HepG2 (cell line): ENCODE data around the gene RHBDL1. TPM values are rescaled to one million over a fixed set of nuclear protein-coding genes. Genes with fewer than 3 reads are reported as not detected.

Experiments used
- ATAC-seq: fragments of 200-7000 bp; cut with Tn5 transposase; 3 replicates; pipeline ENCODE4 v1.9.1; 2020; ENCODE audit warnings: mild to moderate bottlenecking, moderate library complexity
- BruUV-seq: library from RNA; stranded (reverse); fragments of 400-500 nt; replicated peaks from 2 replicates; lab custom pipeline; 2021; lab: Mats Ljungman, UMichigan
- CTCF ChIA-PET: fragments of 300-600 bp; formaldehyde crosslinking; extraction: SDS; loops from one replicate; lab custom pipeline; 2021; ENCODE audit warnings: low total read pairs, inconsistent platforms, low intra/inter-chr PET ratio; lab: Yijun Ruan, JAX
- POLR2A ChIA-PET: fragments of 350-600 bp; sonication (Branson Sonifier 250); formaldehyde crosslinking; loops from one replicate; lab custom pipeline; 2020; ENCODE audit warnings: antibody characterized with exemption, inconsistent platforms; lab: Yijun Ruan, JAX
- DNase-seq: peaks from one replicate; pipeline ENCODE4 v3.0.0-alpha.2; 2015; ENCODE audit warnings: low spot score
- FAIRE-seq: peaks from 3 replicates; lab custom pipeline; 2011; peaks lifted over from hg19 to GRCh38; lab: Jason Lieb, UNC
- H2AFZ ChIP-seq: one replicate; pipeline ENCODE4 v1.6.1; 2011; ENCODE audit warnings: low read length, inconsistent platforms
- H3K27ac ChIP-seq: fragments of 300-600 bp; 3 replicates; pipeline ENCODE4 v1.8.0; 2011; ENCODE audit warnings: mixed run types, mild to moderate bottlenecking, mixed read lengths, low read length, inconsistent platforms; ENCODE audit not compliant: insufficient read depth; ENCODE audit errors: extremely low read length
- H3K27me3 ChIP-seq, 2 experiments: fragments of 200-600 bp in 1 of 2; 2 replicates in 1 of 2; 3 replicates in 1 of 2; pipeline versions ENCODE4 v1.6.0 to v1.8.0; 2011; ENCODE audit warnings: low read length in 2 of 2, mild to moderate bottlenecking in 2 of 2, moderate library complexity in 2 of 2, inconsistent platforms in 1 of 2; ENCODE audit not compliant: insufficient read depth in 2 of 2, control insufficient read depth in 1 of 2
- H3K36me3 ChIP-seq, 2 experiments: fragments of 200-600 bp in 1 of 2; replicated peaks in 1 of 2; 2 replicates in 1 of 2; 3 replicates in 1 of 2; pipeline versions ENCODE4 v1.5.1 to v1.8.0; 2011; ENCODE audit warnings: low read length in 2 of 2, inconsistent platforms in 1 of 2; ENCODE audit not compliant: insufficient read depth in 2 of 2, control insufficient read depth in 1 of 2
- H3K4me1 ChIP-seq: 2 replicates; pipeline ENCODE4 v1.5.1; 2012; ENCODE audit warnings: low read length, inconsistent platforms; ENCODE audit not compliant: insufficient read depth
- H3K4me2 ChIP-seq: 2 replicates; pipeline ENCODE4 v1.6.0; 2011; ENCODE audit warnings: low read depth, low read length, inconsistent platforms
- H3K4me3 ChIP-seq, 3 experiments: fragments of 200-600 bp in 1 of 3; sonication (generic), shearing (Covaris generic) in 1 of 3; replicated peaks in 1 of 3; 2 replicates each; pipeline ENCODE4 v1.5.1; 2011 to 2016; ENCODE audit warnings: low read length in 3 of 3, inconsistent platforms in 2 of 3, low read depth in 2 of 3, mild to moderate bottlenecking in 2 of 3, control low read depth in 1 of 3, mixed read lengths in 1 of 3; ENCODE audit not compliant: insufficient read depth in 1 of 3
- H3K79me2 ChIP-seq: one replicate; pipeline ENCODE4 v1.6.1; 2011; ENCODE audit warnings: low read length, inconsistent platforms; ENCODE audit not compliant: insufficient read depth
- H3K9ac ChIP-seq: 2 replicates; pipeline ENCODE4 v1.6.0; 2011; ENCODE audit warnings: mild to moderate bottlenecking, low read depth, low read length, inconsistent platforms; ENCODE audit not compliant: insufficient read depth
- H3K9me3 ChIP-seq: 2 replicates; pipeline ENCODE4 v1.5.1; 2012; ENCODE audit warnings: mild to moderate bottlenecking, low read length
- H4K20me1 ChIP-seq: 2 replicates; pipeline ENCODE4 v1.6.0; 2011; ENCODE audit warnings: inconsistent platforms, mild to moderate bottlenecking, low read length, moderate library complexity; ENCODE audit not compliant: insufficient read depth
- ELF3 ChIP-seq: IDR thresholded peaks from 2 replicates; pipeline ENCODE4 v1.6.1; 2016; ENCODE audit warnings: missing genetic modification reagents, missing compliant biosample characterization
- HNF4G ChIP-seq, 2 experiments: sonication (generic) in 1 of 2; formaldehyde crosslinking in 1 of 2; IDR thresholded peaks; 2 replicates each; pipeline versions ENCODE4 v1.4.0 to v1.6.1; 2011 to 2020; ENCODE audit warnings: borderline replicate concordance in 2 of 2, low read depth in 2 of 2, mild to moderate bottlenecking in 2 of 2, low read length in 1 of 2, missing genetic modification reagents in 1 of 2, moderate library complexity in 1 of 2
- HNRNPL ChIP-seq: fragments of 200-400 bp; formaldehyde crosslinking; IDR thresholded peaks from 2 replicates; pipeline ENCODE4 v1.6.1; 2017; ENCODE audit warnings: mild to moderate bottlenecking, low read depth, low read length
- RAD51 ChIP-seq: fragments of 450-650 bp; IDR thresholded peaks from 2 replicates; pipeline ENCODE4 v1.6.1; 2016; ENCODE audit warnings: borderline replicate concordance
- YY1 ChIP-seq: IDR thresholded peaks from 2 replicates; pipeline ENCODE4 v1.6.1; 2011; ENCODE audit warnings: low read length, low read depth, moderate library complexity, mild to moderate bottlenecking; ENCODE audit not compliant: insufficient read depth, insufficient replicate concordance
- ZBTB3 ChIP-seq: sonication (generic); formaldehyde crosslinking; IDR thresholded peaks from 2 replicates; pipeline ENCODE4 v1.4.0; 2020; ENCODE audit warnings: low read depth, mild to moderate bottlenecking, moderate library complexity, missing genetic modification reagents, borderline replicate concordance
- ZFP37 ChIP-seq: sonication (generic); formaldehyde crosslinking; IDR thresholded peaks from 2 replicates; pipeline ENCODE4 v1.4.0; 2020; ENCODE audit warnings: missing genetic modification reagents, borderline replicate concordance
- ZNF230 ChIP-seq: sonication (generic); formaldehyde crosslinking; IDR thresholded peaks from 2 replicates; pipeline ENCODE4 v1.4.0; 2020; ENCODE audit warnings: mild to moderate bottlenecking, missing genetic modification reagents
- WGBS: methylation state at CpG from one replicate; pipeline ENCODE4 v1.1.6; 2017; ENCODE audit warnings: low lambda C conversion rate; 5-methylcytosine and 5-hydroxymethylcytosine counted together
- in situ Hi-C: cut with HindIII; loops from 2 replicates; pipeline ENCODE4 v1.10.0; 2017; ENCODE audit warnings: low pct_unique_long_range_greater_than_20kb; ENCODE audit not compliant: extremely low pct_ligation_motif_present
- intact Hi-C: fragments of 100-400 bp; cut with micrococcal nuclease; formaldehyde crosslinking; loops from one replicate; pipeline ENCODE4 v1.10.0; 2022; ENCODE audit not compliant: unreplicated experiment
- polyA plus RNA-seq, 8 experiments: library from polyadenylated mRNA; depleted of rRNA in 3 of 8; stranded (reverse) in 7 of 8; unstranded in 1 of 8; fragments of >200 nt; fragmentation: Illumina TruSeq in 4 of 8; extraction: Trizol in 4 of 8; gene quantifications; 2 replicates each; pipeline versions ENCODE4 v1.2.1 to v1.2.3, GENCODE V29; 2011 to 2016; ENCODE audit warnings: low read depth in 4 of 8, missing spikeins in 1 of 8, mixed read lengths in 1 of 8; ENCODE audit not compliant: insufficient read depth in 1 of 8
- total RNA-seq, 5 experiments: library from RNA; depleted of rRNA; stranded (reverse); fragments of >200 nt; fragmentation: Illumina TruSeq; extraction: Trizol; gene quantifications; 2 replicates each; pipeline ENCODE4 v1.2.3, GENCODE V29; 2016; ENCODE audit warnings: low read depth in 1 of 5
- TF ChIP-seq, protein P1 (sequence below): sonication (generic); formaldehyde crosslinking; conservative IDR thresholded peaks from 2 replicates; pipeline ENCODE4 v1.5.0; 2020; ENCODE audit warnings: missing genetic modification reagents
- TF ChIP-seq, protein P2 (sequence below): sonication (generic); formaldehyde crosslinking; IDR thresholded peaks from 2 replicates; pipeline ENCODE4 v1.5.1; 2020; ENCODE audit warnings: missing genetic modification reagents, mild to moderate bottlenecking, borderline replicate concordance
- TF ChIP-seq, protein P3 (sequence below): sonication (generic); formaldehyde crosslinking; IDR thresholded peaks from 2 replicates; pipeline ENCODE4 v1.4.0; 2020; ENCODE audit warnings: mild to moderate bottlenecking, low read depth, missing genetic modification reagents
- TF ChIP-seq, protein P4 (sequence below): sonication (generic); formaldehyde crosslinking; IDR thresholded peaks from 2 replicates; pipeline ENCODE4 v1.4.0; 2020; ENCODE audit warnings: mild to moderate bottlenecking, low read depth, missing genetic modification reagents
- TF ChIP-seq, protein P5 (sequence below): sonication (generic); formaldehyde crosslinking; IDR thresholded peaks from 2 replicates; pipeline ENCODE4 v1.5.0; 2020; ENCODE audit warnings: mild to moderate bottlenecking, missing genetic modification reagents, borderline replicate concordance

The RHBDL1 gene
- total and polyA plus RNA-seq, 2 of the 13 experiments (the other 11 are each of a cell fraction or from before 2014, with no cell fraction given): 1.8 to 3.8 TPM

DNA sequence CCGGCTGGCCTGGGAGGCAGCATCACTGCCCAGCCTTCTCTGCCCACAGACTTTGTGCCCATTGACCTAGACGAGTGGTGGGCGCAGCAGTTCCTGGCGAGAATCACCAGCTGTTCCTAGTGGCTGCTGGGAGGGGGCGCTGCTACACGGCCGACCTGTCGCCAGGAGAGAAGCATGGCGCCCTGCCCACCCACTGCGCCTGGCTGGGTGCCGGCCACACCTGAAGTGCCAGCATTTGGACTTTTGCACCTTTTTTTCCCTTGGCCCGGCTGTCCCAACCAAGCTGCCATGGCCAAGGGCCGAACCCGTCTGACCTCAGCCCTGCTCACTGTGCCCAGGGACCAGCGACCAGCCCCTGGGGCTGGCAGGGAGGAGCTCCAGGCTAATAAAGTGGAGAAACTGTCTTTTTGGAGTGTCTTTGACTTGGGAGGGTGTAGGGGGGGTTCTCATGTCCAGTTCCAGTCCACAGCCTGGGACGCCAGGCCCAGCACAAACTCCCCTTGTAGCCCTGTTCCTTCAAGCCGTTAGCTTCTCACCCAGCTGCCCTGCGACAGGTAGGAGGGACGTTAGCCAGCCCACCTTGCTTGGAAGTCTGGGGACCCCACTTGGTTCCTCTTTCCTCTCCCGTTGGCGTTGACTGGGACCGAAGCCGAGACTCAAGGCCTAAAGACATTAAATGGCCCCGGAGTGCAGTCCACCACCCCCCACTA lies 27.2 kb upstream of the RHBDL1 start:
- BruUV-seq: TSS peak; percentile 82
- in situ Hi-C loops: no loop called here
- Histone ChIP-seq H3K9me3 (no peaks in the 10 kb centered on the region), H3K79me2 (peaks cover 24% of the 10 kb centered on the region), H2AFZ (no peak overlapping the region), H3K4me2 (peak overlapping the region; percentile 83), H3K4me1 (peaks cover 79% of the 10 kb centered on the region), H3K36me3 (no peaks in the 10 kb centered on the region), H3K27ac (peak overlapping the region; percentile 93), H3K4me3 (peak overlapping the region; percentile 71 to 79 (median 71)), H4K20me1 (peaks cover 4% of the 10 kb centered on the region; the same call in 1 of the 2 replicates), H3K9ac (peak overlapping the region; percentile 91), H3K27me3 (no peaks in the 10 kb centered on the region)
- POLR2A ChIA-PET: interaction anchor here (0.8 to 2.4 kb wide), 9 partner anchors 9 to 41 kb away, joined by 3 to 15 read pairs (median 7); partner anchors contain the start of genes METTL26, RHBDL1, RHOT2 and STUB1
- intact Hi-C loops: loop anchor here (10.0 kb wide), 1 partner anchor 63 kb away; no protein-coding TSS in a partner anchor
- DNase-seq: peak; percentile 57
- FAIRE-seq: peak; percentile 48
- CTCF ChIA-PET: no interaction called here
- 3% methylated on average over 15 of the region's 24 CpGs for WGBS
- peak; percentile 44 for ATAC-seq
- TF ChIP-seq HNRNPL (peak; percentile 99), HNF4G (IDR thresholded peaks at IDR 0.05; ENCODE audit: borderline replicate concordance, low read depth, low read length) (peak; percentile 54; the same call in 1 of the 2 replicates), HNF4G (CRISPR knock-in tag; IDR thresholded peaks at IDR 0.05; ENCODE audit: borderline replicate concordance, low read depth) (no peak), RAD51 (no peak), ZFP37 (CRISPR knock-in tag) (peak; percentile 39; the same call in 1 of the 2 replicates), ELF3 (CRISPR knock-in tag) (peak; percentile 22; the same call in 1 of the 2 replicates), ZBTB3 (CRISPR knock-in tag) (0 out of 2 replicates have a peak, but pooled peaks have one; percentile 2), YY1 (peak; percentile 83), ZNF230 (CRISPR knock-in tag) (0 out of 2 replicates have a peak, but pooled peaks have one; percentile 15)
- TF ChIP-seq, protein P1, sequence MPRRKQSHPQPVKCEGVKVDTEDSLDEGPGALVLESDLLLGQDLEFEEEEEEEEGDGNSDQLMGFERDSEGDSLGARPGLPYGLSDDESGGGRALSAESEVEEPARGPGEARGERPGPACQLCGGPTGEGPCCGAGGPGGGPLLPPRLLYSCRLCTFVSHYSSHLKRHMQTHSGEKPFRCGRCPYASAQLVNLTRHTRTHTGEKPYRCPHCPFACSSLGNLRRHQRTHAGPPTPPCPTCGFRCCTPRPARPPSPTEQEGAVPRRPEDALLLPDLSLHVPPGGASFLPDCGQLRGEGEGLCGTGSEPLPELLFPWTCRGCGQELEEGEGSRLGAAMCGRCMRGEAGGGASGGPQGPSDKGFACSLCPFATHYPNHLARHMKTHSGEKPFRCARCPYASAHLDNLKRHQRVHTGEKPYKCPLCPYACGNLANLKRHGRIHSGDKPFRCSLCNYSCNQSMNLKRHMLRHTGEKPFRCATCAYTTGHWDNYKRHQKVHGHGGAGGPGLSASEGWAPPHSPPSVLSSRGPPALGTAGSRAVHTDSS (CRISPR knock-in tag): no peak
- TF ChIP-seq, protein P2, sequence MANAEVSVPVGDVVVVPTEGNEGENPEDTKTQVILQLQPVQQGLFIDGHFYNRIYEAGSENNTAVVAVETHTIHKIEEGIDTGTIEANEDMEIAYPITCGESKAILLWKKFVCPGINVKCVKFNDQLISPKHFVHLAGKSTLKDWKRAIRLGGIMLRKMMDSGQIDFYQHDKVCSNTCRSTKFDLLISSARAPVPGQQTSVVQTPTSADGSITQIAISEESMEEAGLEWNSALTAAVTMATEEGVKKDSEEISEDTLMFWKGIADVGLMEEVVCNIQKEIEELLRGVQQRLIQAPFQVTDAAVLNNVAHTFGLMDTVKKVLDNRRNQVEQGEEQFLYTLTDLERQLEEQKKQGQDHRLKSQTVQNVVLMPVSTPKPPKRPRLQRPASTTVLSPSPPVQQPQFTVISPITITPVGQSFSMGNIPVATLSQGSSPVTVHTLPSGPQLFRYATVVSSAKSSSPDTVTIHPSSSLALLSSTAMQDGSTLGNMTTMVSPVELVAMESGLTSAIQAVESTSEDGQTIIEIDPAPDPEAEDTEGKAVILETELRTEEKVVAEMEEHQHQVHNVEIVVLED (CRISPR knock-in tag): peak; percentile 35; the same call in 1 of the 2 replicates
- TF ChIP-seq, protein P3, sequence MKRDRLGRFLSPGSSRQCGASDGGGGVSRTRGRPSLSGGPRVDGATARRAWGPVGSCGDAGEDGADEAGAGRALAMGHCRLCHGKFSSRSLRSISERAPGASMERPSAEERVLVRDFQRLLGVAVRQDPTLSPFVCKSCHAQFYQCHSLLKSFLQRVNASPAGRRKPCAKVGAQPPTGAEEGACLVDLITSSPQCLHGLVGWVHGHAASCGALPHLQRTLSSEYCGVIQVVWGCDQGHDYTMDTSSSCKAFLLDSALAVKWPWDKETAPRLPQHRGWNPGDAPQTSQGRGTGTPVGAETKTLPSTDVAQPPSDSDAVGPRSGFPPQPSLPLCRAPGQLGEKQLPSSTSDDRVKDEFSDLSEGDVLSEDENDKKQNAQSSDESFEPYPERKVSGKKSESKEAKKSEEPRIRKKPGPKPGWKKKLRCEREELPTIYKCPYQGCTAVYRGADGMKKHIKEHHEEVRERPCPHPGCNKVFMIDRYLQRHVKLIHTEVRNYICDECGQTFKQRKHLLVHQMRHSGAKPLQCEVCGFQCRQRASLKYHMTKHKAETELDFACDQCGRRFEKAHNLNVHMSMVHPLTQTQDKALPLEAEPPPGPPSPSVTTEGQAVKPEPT (CRISPR knock-in tag): no peak
- TF ChIP-seq, protein P4, sequence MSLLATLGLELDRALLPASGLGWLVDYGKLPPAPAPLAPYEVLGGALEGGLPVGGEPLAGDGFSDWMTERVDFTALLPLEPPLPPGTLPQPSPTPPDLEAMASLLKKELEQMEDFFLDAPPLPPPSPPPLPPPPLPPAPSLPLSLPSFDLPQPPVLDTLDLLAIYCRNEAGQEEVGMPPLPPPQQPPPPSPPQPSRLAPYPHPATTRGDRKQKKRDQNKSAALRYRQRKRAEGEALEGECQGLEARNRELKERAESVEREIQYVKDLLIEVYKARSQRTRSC (CRISPR knock-in tag): 0 out of 2 replicates have a peak, but pooled peaks have one; percentile 15
- TF ChIP-seq, protein P5, sequence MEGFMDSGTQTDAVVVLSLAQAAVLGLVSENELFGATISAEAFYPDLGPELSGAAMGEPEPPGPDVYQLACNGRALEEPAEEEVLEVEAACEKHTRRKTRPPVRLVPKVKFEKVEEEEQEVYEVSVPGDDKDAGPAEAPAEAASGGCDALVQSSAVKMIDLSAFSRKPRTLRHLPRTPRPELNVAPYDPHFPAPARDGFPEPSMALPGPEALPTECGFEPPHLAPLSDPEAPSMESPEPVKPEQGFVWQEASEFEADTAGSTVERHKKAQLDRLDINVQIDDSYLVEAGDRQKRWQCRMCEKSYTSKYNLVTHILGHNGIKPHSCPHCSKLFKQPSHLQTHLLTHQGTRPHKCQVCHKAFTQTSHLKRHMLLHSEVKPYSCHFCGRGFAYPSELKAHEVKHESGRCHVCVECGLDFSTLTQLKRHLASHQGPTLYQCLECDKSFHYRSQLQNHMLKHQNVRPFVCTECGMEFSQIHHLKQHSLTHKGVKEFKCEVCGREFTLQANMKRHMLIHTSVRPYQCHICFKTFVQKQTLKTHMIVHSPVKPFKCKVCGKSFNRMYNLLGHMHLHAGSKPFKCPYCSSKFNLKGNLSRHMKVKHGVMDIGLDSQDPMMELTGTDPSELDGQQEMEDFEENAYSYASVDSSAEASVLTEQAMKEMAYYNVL (CRISPR knock-in tag): no peak
